ENCODE results near the gene HEATR5A. TPM values are rescaled to one million over a fixed set of nuclear protein-coding genes. Genes with fewer than 3 reads are reported as not detected.

The HEATR5A gene
- total and polyA plus RNA-seq, 2 experiments from 2014 or later: 25.8 to 32.5 TPM

- peaks cover 3% of the 10 kb centered on the region; the same call in 2 of the 3 replicates for H3K9me3 Mint-ChIP-seq
- TF ChIP-seq EZH2 (IDR thresholded peaks at IDR 0.05; ENCODE audit: low read depth, unreplicated experiment): no peak
- TF ChIP-seq, protein P1, sequence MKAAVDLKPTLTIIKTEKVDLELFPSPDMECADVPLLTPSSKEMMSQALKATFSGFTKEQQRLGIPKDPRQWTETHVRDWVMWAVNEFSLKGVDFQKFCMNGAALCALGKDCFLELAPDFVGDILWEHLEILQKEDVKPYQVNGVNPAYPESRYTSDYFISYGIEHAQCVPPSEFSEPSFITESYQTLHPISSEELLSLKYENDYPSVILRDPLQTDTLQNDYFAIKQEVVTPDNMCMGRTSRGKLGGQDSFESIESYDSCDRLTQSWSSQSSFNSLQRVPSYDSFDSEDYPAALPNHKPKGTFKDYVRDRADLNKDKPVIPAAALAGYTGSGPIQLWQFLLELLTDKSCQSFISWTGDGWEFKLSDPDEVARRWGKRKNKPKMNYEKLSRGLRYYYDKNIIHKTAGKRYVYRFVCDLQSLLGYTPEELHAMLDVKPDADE (IDR thresholded peaks at IDR 0.05): no peak
- no peak for TF ChIP-seq ZNF114 (CRISPR knock-in tag; IDR thresholded peaks at IDR 0.05)
- no peak for TF ChIP-seq POLR2AphosphoS5 (IDR thresholded peaks at IDR 0.05; ENCODE audit: low read depth)
- TF ChIP-seq ZNF331 (CRISPR knock-in tag; IDR thresholded peaks at IDR 0.05; ENCODE audit: low read depth): no peak
- TF ChIP-seq JUNB (IDR thresholded peaks at IDR 0.05; ENCODE audit: unreplicated experiment): no peak
- no peak for TF ChIP-seq STAT1 (IDR thresholded peaks at IDR 0.05; ENCODE audit: unreplicated experiment)
- TF ChIP-seq CREB1 (CRISPR knock-in tag; IDR thresholded peaks at IDR 0.05; ENCODE audit: low read depth): no peak
- TF ChIP-seq, protein P2, sequence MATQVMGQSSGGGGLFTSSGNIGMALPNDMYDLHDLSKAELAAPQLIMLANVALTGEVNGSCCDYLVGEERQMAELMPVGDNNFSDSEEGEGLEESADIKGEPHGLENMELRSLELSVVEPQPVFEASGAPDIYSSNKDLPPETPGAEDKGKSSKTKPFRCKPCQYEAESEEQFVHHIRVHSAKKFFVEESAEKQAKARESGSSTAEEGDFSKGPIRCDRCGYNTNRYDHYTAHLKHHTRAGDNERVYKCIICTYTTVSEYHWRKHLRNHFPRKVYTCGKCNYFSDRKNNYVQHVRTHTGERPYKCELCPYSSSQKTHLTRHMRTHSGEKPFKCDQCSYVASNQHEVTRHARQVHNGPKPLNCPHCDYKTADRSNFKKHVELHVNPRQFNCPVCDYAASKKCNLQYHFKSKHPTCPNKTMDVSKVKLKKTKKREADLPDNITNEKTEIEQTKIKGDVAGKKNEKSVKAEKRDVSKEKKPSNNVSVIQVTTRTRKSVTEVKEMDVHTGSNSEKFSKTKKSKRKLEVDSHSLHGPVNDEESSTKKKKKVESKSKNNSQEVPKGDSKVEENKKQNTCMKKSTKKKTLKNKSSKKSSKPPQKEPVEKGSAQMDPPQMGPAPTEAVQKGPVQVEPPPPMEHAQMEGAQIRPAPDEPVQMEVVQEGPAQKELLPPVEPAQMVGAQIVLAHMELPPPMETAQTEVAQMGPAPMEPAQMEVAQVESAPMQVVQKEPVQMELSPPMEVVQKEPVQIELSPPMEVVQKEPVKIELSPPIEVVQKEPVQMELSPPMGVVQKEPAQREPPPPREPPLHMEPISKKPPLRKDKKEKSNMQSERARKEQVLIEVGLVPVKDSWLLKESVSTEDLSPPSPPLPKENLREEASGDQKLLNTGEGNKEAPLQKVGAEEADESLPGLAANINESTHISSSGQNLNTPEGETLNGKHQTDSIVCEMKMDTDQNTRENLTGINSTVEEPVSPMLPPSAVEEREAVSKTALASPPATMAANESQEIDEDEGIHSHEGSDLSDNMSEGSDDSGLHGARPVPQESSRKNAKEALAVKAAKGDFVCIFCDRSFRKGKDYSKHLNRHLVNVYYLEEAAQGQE (IDR thresholded peaks at IDR 0.05; ENCODE audit: unreplicated experiment): no peak
- no peak for TF ChIP-seq EZH2phosphoT487 (IDR thresholded peaks at IDR 0.05; ENCODE audit: unreplicated experiment)
- TF ChIP-seq NANOG (IDR thresholded peaks at IDR 0.05; ENCODE audit: borderline replicate concordance): no peak
- TF ChIP-seq CTCF (conservative IDR thresholded peaks at IDR 0.05; ENCODE audit: low read depth in 2 of 2): no peak
- no peak for TF ChIP-seq ZNF462 (CRISPR knock-in tag; IDR thresholded peaks at IDR 0.05)
- H4K20me1 ChIP-seq (replicated peaks; ENCODE audit: insufficient read depth): no peaks in the 10 kb centered on the region
- H3K36me3 ChIP-seq (ENCODE audit: insufficient read depth): no peaks in the 10 kb centered on the region
- DNase-seq (ENCODE audit: low spot score) (peak; percentile 33), ATAC-seq (peak; percentile 65)
- peak overlapping the region; percentile 35; the same call in 1 of the 2 replicates for H3K27ac Mint-ChIP-seq
- H3K36me3 Mint-ChIP-seq (ENCODE audit: low read depth): peaks cover 2% of the 10 kb centered on the region; the same call in 1 of the 3 replicates
- H3K4me3 Mint-ChIP-seq: no peak overlapping the region
- no peak overlapping the region for H3K4me3 ChIP-seq
- H3K27ac ChIP-seq (ENCODE audit: low read depth): 0 out of 2 replicates have a peak overlapping the region, but pooled peaks have one; percentile 1
- no peaks in the 10 kb centered on the region for H3F3A ChIP-seq (replicated peaks; ENCODE audit: low read depth)
- H3K4me1 ChIP-seq (ENCODE audit: insufficient read depth): peaks cover 8% of the 10 kb centered on the region; the same call in 1 of the 2 replicates
- peaks cover 11% of the 10 kb centered on the region for H3K27me3 Mint-ChIP-seq (ENCODE audit: insufficient read depth, low read depth, poor library complexity)
- H3K79me2 ChIP-seq (replicated peaks; ENCODE audit: insufficient read depth): no peaks in the 10 kb centered on the region
- peaks cover 3% of the 10 kb centered on the region; the same call in 1 of the 2 replicates for H3K9me2 ChIP-seq (ENCODE audit: insufficient read depth)
- H3K27me3 ChIP-seq (ENCODE audit: insufficient read depth): no peaks in the 10 kb centered on the region
- no peak overlapping the region for H2AFZ ChIP-seq
- H3K4me1 Mint-ChIP-seq: peaks cover 12% of the 10 kb centered on the region
- no peak overlapping the region for H3K4me2 ChIP-seq
Observed at GRCh38 chr14:31244626-31245025, 175.7 kb downstream of the HEATR5A start.

Measured in GM23338 (cell line).